NOMO-1 treated with dmso at 0.1 percent for 144 hours (cell line): Measurements from ENCODE around the gene MACROD2.

Experiments
- DNase-seq: peaks from one replicate; lab custom pipeline; 2025; ENCODE audit not compliant: unreplicated experiment; lab: John Stamatoyannopoulos, UW

Gene MACROD2

DNA sequence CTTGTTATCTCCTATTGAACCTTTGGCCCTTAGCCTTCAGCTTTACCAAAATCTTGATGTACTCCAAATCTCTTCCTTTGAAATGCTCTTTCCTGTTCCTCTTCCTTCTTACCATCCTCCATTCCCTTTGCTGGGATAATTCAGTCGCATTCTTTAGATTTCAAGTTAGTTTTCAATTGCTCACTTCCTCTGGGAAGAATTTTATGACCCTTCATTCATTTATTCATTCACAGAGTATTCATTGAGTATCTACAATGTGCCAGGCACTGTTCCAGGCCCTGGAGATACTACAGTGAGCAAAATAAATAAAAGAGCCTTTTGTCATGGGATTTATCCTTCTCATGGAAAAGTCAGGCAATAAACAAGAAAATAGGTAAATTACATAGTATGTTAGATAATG is 890.3 kb downstream of the MACROD2 start:
- no peak for DNase-seq

DNA sequence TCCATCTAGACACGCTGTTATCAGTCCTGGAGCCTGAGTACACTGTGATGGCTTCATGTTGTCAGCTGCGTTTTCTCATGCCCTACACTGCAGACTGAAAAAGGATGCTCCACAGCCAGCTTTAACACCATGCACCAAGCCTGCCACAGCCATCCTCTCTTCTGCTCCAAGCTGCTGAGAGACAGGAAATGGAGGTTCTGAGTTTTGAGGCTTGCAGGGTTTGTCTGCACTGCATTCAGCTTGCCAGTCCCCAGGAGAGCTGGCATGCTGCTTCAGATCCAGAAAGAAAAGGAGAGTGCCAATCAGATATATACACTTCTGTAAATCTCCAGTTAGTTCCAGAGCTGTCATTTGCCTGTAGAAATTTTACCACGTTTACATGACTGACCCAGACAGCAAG is 892.8 kb downstream of the MACROD2 start:
- DNase-seq = no peak

DNA sequence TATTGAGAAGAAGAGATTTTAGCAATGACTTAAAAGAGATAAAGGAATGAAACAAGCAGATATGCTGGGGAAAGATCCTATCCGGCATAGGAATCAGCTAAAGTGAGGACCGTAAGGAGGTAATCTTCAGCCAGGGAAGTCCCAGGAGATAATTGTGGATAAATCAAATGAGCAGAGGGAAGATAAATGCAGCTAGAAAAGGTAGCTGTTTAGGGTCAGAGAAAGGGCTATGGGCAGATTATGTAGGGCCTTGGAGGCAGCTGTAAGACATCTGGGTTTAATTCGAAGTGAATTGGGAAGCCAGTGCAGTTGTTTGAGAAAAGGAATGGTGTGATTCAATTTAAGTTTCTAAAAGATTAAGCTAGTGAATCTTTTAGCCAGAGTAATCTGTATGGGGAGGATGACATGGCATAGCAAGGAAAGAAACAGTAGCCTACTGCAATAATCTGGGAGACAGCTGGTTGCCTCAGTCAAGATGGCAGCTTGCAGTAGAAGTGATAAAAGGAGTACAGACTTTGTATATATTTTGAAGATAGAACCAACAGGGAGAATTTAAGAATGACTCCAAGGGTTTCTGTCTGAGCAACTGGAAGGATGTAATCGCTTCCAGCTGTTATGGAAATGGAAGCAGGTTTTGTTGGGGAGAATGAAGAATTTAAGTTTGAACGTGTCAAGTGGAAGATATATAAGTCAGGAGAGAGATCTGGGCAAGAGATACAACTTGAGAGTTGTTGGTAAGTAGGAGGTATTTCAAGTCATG is 894.4 kb downstream of the MACROD2 start:
- DNase-seq = no peak

DNA sequence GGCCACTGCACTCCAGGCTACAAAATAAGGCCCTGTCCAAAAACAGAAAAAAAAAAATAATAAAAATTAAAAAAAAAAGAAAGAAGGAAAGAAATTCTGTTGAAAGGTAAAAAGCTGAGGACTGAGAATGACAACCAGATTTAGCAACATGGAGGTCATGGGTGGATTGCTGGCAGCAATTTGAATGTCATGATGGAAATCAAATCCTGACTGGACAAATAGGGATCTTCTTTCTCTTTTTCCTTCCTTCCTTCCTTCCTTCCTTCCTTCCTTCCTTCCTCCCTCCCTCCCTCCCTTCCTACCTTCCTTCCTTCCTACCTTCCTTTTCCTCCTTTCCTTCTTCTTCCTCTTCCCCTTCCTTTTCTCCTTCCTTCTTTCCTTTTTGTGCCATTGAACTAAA is 895.4 kb downstream of the MACROD2 start:
- no peak for DNase-seq

DNA sequence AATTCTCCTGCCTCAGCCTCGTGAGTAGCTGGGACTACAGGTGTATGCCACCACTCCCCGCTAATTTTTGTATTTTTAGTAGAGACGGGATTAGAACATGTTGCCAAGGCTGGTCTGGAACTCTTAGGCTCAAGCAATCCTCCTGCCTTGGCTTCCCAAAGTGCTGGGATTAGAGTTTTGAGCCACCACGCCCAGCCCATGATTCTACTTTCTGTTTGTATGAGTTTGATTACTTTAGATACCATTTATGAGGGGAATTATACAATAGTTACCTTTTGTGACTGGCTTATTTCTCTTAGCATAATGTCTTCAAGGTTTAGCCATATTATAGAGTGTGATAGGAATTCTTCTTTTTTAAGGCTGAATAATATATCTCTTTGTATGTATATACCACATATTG is 897.5 kb downstream of the MACROD2 start:
- no peak for DNase-seq

DNA sequence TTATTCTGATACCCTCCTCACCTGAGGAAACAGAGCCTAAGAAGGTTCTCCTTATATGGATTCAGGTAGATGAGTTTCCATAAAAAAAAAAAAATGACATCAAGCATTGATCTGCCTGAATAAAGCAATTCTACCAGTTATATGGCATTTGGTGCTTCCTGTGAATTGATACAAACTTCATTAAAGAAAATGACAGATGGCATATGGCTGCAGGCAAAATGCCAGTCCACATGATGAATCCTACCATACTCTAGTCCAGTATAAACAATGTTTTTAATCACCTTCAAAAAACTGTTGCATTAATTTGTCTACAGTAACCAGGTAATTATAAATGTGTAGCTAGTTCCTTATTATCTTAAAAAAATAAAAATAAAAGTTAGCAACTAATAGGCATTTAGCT is 901.3 kb downstream of the MACROD2 start:
- no peak for DNase-seq

DNA sequence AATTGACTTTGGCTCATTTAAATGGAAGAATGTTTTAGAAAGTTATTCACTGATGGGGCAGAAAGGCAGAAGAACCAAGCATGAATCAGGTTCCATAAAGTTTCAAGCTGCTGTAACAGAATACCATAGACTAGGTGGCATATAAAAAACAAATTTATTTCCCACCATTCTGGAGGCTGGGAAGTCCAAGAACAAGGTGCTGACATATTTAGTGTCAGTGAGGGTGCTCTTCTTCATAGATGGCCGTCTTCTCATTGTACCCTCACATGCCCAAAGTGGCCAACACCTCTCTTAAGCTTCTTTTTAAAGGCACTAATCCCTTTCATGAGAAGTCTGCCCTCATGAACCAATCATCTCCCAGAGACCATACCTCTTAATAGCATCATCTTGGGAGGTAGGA is 902.3 kb downstream of the MACROD2 start:
- no peak for DNase-seq

DNA sequence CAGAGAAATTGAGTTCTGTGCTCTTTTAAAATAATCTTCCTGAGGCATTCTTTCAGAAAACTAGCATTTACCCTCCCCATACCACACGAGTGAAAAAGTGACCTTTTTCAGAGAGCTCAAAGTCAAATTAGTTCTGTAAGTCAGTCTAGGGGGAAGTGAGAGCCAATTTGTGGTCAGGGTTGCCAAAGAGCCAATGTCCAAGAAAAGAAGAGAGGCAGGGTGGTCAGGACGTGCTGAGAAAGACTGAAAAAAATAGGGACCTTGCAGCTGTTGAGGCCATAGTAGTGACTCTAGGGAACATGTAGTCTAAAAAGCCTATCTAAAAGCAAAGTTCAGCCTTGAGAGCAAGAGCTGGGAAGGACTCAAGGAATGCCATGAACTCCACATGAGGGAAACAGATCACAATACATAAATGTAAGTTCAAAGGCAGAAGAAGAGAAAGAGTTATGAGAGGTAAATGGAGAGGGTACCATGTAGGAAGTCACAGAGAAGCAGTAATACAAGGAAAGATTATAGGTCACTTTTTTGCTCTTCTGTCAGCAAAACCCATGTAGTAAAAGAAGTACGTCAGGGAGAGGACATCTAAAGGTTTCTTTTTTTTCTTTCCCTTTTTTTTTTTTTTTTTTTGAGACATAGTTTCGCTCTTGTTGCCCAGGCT is 907.2 kb downstream of the MACROD2 start:
- peak; percentile 92 for DNase-seq

DNA sequence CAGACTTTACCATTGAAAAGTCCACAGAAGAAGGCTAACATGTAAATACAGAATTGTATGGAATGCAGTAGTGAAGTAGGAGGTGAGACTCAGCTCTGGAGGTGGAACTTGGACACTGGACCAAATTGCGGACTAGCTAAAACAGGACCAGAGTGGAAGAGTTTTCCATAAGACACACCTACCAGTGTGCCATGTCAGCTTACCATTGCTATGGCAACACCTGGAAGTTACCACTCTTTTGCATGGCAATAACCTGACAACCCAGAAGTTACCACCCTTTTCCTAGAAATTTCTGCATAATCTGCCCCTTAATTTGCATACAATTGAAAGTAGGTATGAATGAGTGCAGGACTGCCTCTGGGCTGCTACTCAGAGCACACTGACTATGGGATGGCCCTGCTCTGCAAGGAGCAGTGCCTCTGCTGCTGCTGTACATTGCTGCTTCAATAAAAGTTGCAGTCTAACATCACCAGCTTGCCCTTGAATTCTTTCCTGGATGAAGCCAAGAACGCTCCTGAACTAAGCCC is 911.7 kb downstream of the MACROD2 start:
- no peak for DNase-seq

DNA sequence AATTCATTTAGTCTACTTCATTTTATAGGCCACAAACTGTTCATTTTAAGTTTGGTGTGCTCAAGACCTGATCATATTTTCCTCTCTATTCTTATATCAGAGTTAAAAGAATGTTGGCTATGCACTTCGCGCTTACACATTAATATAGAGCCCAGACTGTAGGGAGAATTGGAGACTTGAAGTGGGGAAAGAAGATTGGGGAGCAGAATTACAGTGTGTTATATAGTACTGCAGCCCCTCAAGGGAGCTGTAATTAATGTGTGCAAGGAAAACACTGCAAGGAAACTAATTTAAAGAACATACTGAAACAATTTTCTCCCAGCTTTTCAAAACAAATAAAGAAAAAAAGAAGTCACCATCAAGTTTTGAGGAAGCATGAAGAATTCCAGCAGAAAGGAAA is 914.8 kb downstream of the MACROD2 start:
- no peak for DNase-seq

DNA sequence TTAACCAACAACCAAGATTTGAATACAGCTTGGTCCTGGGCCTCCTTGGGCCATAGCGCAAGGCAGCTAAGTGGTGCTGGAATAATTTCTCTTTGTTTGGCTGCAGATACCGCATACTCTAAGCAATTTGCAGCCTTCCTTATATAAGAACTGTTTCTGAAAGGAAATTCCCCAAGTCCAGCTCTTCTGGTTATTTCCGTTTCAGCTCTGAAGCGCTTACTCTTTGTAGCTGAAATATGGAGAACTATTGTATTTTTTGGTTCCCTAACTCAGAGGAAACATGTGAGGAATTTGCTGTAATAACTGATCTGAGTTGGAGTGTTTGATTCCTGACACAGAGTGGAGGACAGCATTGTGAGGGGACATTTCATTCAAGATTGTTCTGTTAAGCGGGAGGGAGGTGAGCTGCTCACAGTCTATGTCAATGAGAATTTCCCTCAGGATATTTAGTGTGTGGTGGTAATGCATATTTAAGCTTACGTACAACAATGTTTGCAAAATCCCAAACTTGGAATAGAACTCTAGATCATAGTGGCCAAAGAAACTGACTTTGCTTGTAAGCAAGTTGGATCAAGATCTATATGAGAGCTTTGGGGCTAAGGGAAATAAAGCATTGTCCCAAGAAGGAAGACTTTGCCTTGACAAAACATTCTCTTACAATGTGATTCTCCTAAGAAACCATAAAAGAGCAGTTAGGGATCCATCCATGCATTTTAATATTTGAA is 918.7 kb downstream of the MACROD2 start:
- DNase-seq = no peak

DNA sequence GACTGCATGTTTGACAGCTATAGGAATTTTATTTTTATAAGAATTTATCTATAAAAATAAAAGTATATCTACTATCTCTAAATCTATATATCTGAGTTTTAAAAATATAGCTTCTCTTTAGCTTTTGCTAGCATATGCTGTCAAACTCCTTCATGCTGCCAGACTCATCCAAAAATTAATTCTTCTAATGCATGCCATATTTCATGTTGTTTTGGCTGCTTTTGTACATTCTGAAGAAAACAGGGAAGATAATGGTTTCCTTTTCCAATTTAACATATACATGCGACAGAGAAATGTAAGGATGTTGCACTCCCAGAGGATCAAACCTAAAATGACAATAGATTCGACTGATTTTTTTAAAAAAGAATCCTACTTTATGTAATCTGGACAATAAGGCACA is 919.3 kb downstream of the MACROD2 start:
- DNase-seq = no peak

DNA sequence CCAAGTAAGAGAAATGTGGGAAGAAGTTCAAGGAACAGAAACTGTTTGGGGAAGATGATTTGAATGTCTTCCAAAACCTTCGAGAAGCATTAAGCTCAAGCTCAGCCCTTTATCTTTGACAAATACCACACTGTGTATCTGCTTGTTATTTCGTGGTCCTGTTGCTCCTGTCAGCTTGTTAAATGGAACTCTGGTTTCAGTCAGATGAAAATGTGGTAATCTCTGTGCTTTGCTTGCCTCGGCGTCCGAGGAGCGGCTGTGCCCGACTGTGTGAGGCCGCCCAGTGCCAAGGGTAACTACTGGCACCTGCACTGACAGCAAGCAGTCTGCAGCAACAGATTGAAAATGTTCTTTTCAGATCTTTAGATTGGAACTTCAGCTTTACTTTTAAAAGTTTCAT is 920.0 kb downstream of the MACROD2 start:
- DNase-seq = no peak

DNA sequence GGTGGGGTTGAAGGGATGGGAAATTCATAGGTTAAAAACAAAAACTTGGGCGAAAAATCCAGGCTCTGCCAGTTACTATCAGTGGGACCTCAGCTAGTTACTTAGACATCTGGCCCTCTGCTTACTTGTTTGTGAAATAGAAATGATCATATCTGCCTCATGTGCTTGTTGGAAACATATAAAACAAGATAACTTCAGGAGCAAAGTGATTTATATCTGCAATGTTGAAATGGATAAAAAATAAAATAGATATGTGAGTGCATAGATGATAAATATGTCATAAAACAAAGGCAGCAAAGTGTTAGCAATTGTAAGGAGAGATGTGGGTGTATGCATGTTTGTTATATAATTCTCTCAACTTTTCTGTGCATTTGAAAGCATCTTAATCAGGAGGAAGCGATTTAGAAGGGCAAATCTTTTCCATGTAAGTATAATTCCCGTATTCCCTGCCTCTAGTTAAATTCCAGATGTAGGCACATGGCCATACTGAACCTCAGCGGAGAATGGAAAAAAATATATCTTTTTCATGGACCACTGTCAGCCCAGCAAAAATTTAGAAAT is 921.1 kb downstream of the MACROD2 start:
- no peak for DNase-seq

DNA sequence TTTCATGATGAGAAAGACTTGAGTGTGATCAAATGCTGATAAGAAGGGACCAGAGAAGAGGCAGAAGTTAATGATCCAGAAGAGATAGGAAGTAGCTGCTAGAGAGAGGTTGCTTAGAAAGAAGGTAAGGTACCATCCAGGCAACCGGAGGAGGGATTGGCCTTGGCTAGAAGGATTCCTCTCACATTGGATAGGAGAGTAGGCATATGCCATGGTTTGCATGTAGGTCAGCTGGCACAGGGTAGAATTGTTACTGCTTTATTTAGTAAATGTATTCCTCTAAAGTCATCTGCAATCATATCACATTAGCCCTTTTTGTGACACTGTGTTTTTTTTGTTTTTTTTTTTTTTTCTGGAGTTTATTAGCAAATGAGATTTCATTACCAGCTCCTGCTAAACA is 923.0 kb downstream of the MACROD2 start:
- no peak for DNase-seq

DNA sequence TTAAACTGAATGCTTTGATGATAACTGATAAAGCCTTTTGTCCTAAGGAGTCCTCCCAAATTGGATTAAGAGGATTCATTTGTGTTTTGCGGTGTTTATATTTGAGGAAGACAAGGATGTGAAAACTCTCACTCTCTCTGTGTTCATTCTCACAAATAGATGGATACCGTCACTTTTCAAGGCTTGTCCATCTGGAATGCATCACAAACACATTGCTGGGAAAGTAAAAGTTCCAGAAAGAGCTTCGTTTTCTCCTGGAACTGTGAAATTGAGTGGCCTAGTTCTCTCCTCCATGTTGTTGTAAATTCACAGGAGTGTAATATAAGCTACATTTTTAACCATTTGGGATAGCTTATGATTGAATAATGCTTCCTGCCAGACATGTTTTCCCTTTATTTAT is 923.7 kb downstream of the MACROD2 start:
- DNase-seq = no peak

DNA sequence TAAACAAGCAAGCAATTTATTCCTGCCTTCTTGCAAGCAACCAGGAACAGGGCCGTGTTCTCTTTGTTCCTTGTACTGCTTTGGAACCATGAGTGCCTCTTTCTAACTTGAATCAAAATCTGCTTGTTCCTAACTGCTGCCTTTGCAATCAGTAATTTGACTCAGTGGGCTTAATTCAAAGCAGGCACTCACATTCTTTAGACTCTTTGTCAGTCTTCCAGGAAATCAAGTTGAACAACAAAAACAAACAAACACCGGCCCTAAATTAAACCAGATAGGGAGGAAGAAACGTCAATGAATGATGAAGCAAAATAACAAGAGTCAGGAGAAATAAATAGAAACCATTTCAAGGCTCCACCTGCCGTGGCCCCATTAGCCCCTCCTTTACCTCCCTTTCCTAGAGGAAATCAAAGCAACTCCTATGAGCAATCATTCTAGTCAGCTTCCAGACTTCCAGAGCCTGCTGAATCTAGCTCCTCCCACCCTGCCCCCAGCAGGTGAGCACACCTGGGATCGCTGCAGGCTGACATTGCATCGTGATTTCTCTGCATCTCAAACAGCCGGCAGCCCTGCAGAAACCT is 924.3 kb downstream of the MACROD2 start:
- DNase-seq = no peak

DNA sequence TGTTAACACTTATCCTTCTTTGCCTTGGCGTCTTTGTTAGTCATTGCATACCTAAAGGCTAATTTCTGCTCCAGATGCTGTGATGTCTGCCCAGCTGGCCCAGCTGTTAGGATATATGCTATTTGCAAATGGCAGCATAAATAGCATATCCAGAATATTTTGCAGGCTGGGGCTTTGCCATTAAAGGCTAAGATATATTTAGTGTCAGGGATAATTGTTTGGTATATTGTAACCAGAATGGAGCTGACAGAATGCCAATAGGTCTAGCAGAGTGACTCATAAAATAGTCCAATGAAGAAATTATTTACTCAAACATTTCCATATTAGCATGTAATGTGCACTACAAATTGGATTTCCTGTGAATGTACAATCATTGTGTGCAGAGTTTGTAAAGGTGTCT is 926.2 kb downstream of the MACROD2 start:
- DNase-seq = no peak

DNA sequence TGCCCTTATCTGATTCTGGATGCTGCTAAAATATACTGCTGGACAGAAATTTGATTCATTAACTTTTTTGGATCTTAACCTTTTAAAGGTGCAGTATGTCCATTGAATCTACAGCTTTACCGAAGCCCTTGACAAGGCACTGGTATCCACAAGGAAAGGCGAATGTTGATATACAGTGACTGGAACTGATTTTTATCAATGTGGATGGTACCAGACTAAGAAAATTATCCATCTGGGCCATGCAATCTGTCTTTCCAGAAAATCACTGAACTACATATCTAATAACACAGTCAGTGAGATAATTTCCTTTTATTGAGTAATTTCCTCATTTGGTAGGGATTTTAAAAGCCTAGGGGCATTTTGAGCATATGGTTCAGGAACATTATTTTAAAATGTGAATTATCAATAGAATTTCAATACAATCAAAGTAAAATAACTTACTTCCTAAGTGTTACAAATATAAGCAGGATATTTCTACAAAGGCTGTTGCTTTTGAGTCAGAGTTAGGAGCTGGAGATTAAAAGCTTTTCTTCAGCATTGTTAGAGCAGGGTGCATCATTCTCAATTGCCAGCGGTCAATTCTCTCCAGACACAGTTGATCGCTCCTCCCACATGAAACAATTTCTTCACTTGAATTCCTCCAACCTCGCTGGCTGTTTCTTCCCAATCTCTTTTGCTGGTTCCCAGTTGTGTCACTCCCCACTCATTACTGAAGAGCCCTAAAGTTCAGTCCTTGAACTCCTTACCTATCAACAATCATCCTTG is 927.4 kb downstream of the MACROD2 start:
- DNase-seq = no peak

DNA sequence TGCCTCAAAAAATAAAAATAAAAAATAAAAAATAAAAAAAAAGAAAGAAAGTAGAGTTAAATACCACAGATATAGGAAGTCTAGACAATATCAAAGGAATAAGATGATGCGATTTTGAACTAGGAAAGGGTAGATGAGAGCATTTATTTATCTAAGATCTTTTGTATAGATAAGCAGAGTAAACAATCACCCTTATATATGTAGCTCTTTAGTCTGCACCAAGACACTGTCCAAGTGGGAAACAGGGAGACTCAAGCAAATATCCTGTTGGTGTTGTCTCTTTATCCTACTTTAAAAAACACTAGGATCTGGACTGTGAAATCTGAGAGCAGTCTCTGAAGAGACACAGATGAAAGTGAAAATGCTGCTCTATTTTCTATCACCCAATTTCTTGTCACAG is 929.1 kb downstream of the MACROD2 start:
- no peak for DNase-seq

DNA sequence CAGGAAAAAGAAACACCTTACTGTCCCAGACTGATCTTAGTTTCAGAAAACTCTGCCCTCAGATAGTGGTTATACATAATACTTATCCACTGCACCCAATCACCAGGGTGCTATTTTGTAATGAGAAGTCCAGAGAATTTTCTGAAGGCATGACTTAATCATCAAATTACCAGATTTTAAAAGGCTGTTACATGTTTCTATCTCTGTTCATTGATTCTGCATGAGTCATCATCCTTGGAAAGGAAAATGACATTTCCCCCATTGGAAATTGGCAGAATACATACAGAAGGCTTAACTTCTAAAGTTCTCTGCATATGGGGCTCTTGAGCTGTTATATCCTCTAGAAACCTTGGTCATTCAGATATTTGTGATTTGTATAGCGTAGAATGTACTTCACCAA is 930.0 kb downstream of the MACROD2 start:
- no peak for DNase-seq
